Pulmonary artery endothelial cell (primary cell): ENCODE data around the gene MTM1. TPM values are rescaled to one million over a fixed set of nuclear protein-coding genes. Genes with fewer than 3 reads are reported as not detected.

ENCODE experiments used
- DNase-seq: peaks from one replicate; pipeline ENCODE4 v3.0.0-alpha.2; 2011; ENCODE audit warnings: low read depth, low spot score
- total RNA-seq: library from RNA; depleted of rRNA; stranded (reverse); fragments of >200 nt; gene quantifications from 2 replicates; pipeline ENCODE4 v1.2.3, GENCODE V29; 2014

Gene MTM1
- total RNA-seq, 1 donor from 2014 or later, result 18.9 TPM

DNA sequence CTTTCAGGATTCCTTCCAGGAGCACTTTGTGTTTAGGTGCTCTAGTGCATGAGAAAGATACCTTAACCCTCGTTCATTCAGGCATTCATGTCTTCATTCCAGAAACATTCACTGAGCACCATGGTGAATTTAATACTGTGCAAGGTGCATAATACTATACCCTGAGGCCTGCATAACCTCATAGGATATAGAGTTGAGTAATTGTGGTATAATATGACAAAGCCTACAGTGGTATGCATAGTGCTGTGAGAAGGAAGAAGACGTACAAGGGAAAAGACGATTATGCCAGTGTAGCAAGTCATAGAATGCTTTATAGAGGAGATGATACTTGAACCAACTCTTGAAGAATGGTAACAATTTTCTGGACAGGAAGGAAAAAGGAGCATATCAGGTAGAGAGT is 34.3 kb downstream of the MTM1 start:
- no peak for DNase-seq

DNA sequence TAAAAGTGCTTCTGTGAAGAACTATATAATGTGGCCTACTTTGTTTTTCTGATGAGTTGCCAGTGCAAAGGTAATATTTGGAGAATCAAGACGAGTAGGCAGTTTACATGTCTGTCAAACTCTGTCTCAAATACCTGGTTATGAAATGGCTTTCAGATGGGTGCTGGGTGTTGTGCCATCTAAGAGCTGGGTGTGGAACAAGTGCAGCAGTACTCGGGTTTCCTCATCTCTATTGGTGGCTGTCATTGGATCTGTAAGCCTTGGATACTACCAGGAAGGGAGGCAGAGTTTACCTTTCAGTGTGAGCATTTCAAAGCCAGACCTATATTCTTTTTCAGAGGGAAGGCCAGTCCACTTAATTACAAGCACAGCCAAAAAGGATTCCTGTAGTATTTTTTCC is 37.2 kb downstream of the MTM1 start:
- no peak for DNase-seq

DNA sequence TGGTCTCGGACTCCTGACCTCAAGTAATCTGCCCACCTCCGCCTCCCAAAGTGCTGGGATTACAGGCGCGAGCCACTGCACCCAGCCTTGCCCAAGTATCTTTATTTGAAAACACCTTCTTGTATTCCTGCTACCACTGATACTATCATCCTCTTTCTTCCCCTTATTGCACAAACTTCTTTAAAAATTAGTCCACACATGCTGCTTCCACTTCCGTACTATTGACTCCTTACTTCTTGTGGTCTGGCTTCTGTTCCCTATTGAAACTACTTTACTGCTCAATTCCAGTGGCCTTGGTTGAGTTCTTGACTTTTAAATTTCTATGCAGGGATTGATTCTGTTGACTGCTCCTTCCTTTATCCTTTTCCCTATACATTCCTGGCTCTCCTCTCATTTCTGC is 38.8 kb downstream of the MTM1 start:
- DNase-seq, result no peak

DNA sequence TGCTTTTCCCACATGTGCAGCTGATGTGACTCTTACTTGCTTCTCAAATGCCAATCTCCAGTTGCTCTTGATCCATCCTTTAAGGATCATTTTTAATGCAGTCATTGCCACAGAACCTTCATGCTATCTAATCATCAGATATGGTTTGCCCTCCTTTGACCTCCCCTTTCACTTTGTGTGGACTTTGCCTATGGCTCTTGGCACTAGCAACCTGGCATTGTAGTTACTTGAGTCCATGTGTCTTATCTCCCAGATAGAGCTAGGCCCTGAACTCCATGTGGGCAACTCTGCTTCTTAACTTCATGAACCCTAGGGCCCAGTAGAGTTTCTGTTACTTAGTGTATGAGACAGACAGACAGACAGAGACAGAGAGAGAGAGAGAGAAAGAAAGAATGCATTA is 41.6 kb downstream of the MTM1 start:
- DNase-seq, result no peak

DNA sequence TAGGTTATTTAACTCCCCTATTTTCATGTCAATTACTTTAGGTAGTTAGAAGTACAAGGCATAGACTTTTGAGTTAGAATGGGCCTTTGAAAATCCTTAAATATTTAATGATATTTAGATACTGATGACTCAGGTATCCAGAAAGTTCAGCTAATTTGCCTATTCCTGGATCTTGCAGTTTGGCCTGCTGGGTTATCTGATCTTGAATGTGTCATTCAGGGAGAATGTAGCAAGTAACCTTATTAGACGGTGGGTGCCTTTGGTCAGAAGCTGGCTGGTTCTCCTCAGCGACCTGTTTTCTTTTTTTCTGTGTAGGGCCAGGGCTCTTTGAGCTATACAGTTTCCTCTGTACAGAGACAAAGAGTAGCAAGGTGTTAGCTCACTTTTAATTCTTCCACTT is 42.0 kb downstream of the MTM1 start:
- no peak for DNase-seq

DNA sequence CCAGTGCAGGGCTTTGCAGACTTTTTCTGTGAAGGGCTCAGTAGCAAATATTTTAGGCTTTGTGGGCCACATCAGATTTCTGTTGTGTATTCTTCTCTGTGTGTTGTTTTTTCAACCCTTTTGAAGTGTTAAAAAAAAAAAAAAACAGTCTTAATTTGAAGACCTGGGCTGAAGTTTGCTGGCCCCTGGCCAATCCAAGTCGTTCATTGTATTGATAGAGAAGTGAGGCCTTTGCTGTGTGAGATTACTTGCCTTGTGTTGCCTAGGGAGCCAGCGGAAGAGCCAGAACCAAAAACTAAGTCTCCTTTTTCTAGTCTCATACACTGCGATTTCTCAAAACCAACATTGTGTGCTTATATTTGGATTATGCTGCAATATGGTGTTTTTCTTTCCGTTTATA is 46.9 kb downstream of the MTM1 start:
- no peak for DNase-seq

DNA sequence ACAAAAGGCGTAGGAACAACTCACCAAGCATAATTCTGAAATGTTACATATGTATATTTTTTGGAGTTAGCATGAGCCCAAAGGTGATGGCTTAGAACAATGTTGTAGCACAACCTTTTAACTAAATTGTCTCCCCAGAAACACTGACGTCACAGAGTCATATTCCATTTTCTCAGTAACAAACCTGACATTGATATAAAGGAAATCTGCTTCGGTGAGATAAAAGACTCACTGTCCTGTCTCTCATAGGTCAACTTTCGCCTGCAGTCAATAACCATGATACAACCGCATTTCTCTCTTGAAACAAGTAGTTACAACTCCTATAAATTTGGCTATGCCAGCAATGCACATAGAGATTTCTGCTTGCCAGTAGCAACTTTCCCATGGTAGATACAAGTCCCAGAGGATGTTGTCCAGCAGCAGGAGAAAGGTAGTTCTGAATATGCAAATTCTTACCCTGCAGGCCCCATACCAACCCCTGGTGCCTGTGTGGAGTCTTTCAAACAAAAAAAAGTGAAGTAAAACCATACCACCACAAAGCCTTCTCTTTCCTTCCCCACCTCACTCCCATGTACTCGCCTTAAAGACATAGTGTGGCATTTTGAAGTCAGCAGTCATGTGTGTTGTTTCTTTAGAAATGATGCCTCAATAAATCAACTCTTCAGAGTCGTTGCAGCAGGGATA is 47.9 kb downstream of the MTM1 start:
- no peak for DNase-seq

DNA sequence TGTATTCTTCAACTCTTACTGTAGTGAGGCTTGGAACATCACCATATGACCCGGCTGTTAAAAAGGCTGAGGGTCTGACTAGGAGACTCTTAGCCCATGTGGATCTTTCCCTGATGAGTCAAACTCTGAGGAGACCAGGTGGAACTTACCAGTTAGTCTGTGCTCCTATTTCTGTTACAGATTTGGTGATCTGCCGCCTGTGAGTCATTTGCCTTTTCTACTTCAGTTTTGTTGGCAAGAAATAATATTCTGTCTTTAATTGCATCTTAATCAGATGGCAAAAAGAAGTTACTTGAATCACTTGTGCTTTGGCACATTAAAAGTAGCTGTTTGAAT is 48.4 kb downstream of the MTM1 start:
- no peak for DNase-seq

DNA sequence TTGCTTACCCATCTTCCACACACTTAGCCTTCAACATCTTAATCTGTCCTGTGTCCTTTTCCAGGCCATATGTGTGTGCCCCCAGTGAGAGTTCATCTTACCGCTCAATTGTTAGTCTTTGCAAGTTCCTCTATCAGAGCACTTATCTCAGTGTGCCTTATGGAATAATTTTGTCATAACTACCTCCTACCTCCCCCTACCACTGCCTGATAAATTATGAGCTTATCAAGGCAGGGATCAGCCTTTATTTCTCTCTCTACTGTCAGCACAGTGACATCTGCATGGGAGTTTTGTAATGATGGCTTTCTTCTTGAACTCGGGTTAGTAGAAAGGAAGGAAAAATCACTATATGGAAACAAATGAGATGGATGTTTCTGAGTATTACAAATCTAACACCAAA is 53.2 kb downstream of the MTM1 start:
- no peak for DNase-seq

DNA sequence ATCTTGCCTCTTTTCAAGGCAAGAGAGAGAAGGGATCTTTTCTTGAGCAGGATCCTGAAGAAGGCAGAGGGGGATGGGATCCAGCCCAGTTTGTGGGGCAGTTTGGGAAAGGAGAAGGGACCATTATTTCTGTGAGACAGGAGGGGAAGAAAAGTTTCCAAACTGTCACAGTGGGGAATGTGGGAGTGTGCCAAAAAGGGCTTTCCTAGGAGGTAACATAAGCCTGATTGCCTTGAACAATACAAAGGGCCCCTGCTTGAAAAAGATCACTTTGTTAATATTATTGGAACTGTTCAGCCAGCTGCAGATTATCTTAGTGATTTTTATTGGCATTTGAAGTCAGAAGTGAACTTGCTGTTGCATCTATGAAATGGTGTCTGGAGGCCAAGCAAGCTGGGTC is 55.2 kb downstream of the MTM1 start:
- no peak for DNase-seq

DNA sequence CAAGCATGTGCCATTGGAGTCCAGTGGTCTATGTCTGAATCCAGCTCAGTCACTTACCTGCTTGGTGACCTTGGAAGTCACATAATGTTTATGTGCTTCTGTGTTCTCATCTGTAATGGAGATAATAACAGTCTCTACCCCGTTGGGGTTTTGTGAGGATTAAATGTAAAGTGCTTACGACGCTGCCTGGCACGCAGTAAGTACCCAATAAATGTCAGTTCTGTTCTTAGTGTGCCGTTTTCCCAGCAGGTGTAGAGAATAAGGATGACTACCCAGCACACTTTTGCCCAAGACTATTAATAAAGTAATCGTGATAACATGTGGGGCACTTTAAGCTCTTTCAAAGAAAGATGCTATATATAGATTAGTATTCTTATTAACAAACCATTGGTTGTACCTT is 56.7 kb downstream of the MTM1 start:
- DNase-seq, result no peak

DNA sequence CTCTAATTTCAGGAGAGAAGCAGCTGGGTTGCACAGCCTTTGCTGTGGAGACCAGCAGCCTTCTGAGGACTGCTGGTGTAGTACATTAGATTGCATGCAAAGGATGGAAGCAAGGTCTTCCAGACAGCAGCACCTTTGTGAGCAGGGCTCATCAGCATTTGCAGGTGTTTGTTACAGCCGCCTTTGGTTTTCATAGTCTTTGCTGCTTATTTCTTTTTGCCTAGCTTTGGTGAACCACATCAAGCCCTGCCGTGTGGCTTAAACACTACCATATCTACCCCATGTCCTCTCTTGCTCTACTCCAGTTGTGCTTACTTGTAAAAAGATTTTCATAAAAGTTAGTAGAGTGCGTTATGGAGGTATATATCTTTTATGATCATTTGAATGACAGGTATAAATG is 57.5 kb downstream of the MTM1 start:
- no peak for DNase-seq

DNA sequence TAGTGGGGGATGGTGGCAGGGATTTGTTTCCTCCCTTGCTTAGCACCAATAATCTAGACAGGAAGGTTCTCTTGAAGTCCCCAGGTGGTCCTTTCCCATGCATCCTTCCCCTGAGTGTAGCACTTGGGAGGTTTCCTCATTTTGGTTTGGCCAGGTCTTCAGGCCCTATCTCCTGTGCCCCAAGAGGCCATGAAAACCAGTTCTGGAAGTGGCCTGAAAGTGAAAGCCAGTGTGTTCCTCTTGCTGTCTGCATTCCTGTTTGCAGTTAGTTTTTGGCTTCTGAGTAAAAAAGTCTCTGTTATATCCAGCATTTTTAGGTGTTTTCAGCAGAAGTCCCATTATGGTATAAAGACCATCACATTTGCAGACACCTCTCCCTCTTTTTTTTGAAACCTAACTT is 59.5 kb downstream of the MTM1 start:
- no peak for DNase-seq

DNA sequence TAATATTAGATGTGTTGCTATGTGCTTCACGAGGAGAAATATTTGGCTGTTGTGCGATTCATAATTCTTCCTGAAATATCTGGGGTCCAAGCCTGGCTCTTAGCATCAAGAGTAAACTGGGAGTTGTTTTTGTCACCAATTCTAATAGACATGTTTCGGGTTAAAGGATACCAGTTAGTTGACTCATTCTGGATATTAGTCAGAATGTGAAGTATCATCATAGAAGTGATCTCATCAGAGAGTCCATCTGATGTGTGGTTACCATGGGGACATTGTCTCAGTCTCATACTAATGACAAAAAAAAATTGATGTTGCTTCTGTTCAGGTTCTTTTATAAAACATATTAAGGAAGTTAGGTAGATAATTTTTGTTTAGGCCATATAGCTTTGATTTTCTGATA is 67.5 kb downstream of the MTM1 start:
- no peak for DNase-seq

DNA sequence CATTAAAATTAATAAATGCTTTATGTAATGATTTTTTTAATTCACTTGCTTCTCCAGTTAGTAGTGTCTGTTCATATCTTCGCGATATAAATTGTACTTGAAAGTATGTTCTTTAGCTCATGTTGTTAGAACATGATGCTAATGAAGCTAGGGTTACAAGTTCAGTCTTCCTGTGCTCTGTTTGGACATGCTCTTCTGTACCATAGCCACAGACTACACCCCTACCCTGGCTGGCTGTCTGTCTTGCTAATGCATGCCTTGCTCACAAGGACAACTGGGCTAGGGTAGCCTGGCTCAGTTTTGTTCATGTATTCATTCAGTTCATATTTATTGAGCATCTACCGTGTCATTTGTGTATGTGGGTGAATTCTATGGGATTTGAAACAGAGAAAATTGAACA is 74.0 kb downstream of the MTM1 start:
- no peak for DNase-seq

DNA sequence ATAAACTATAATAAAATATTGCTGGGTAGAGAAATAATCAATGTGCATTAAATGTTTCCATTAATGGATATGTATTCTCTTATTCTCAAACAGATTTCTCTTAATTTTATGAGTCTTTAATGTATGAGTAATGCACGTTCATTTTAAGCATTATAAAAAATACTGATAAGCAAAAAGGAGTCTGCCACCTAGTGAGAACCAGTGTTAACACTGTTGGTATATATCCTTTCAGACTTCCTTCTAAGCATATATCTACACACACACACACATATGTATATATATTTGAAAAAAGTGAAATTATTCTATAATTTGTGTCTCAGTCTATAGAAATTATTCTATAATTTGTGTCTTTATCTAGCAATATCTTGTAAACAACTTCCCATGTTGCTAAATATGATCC is 74.8 kb downstream of the MTM1 start:
- DNase-seq, result no peak

DNA sequence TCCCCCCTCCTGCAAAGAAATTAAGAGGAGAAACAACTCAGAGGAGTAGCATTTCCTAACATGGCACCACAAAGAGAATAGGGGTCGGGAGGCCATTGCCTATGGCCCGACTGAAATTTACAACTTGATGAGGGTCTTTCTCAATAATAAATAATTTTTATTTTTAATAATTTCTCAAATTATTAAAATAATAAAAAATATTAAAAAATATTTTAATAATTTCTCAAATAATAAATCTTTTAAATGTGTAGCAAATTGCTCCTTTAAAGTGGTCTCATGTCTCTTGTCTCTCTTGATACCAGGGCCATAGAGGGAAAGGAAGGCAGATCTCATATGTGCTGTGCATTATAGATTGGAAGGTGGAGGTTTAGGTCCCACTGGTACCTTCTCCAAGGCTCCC is 75.5 kb downstream of the MTM1 start:
- no peak for DNase-seq

DNA sequence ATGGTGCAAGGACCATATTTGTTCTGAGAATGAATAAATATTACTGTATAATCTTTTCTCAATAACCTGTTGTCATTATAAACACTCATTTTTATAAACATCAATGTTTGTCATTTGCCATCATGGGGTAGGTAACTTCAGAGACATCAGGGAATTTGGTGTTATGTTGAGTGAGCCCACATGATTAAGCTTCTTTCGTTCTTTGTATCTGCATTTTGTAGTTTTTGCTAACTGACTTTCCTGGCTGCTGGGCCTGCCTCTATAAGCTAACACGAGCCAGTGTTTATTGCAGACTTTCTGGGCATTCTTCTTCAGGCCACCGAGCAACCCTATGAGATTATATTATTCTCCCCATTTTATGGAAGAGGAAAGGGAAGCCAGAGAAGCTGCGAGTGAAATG is 76.0 kb downstream of the MTM1 start:
- no peak for DNase-seq

DNA sequence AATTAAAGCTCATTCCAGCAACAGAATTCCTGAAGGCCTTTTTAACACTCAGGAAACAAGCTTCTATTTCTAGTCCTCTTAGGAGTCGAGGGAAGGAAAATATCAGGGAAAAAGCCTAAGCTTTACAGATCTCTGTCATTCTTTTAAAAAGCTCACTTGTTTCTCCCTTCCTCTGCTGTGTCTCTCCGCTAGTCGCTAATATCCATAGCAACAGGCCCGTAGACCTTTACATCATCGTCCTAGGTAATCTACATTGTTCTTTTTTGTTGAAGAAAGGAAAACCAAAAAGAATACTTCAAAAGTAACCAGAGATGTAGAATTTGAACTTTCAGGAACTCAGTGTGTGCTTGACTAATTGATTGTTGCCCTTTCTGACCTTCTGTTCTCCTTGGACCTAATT is 78.9 kb downstream of the MTM1 start:
- DNase-seq, result no peak

DNA sequence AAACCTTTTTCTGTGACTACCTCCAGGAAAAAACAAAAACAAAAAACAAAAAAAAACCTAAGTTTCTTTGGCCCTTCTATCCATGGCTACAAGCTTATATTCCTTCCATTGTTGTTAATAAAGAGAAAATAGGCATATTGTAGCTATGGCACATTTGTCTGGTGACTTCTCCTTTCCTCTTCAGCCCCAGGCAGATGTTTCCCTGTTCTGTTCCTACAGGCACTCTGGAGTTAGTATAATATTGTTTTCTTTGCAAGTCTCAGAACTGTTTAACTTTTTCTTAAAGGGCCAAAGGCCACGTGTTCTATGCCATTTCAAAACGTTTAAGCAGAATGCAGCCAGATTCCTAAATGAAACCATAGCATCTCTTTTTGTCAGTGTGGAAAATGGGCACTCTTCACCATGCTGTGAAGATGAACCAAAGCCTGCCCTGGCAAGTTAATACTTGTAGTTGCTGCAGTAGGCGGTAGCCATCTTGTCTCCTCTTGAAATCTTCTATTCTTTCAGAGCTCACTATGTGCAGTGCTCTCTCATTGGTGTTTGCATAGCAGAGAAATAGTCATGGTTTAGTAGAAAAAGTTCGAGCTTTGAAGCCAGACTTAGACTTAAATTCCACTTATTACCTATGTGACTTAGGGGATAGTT is 80.0 kb downstream of the MTM1 start:
- DNase-seq, result no peak

DNA sequence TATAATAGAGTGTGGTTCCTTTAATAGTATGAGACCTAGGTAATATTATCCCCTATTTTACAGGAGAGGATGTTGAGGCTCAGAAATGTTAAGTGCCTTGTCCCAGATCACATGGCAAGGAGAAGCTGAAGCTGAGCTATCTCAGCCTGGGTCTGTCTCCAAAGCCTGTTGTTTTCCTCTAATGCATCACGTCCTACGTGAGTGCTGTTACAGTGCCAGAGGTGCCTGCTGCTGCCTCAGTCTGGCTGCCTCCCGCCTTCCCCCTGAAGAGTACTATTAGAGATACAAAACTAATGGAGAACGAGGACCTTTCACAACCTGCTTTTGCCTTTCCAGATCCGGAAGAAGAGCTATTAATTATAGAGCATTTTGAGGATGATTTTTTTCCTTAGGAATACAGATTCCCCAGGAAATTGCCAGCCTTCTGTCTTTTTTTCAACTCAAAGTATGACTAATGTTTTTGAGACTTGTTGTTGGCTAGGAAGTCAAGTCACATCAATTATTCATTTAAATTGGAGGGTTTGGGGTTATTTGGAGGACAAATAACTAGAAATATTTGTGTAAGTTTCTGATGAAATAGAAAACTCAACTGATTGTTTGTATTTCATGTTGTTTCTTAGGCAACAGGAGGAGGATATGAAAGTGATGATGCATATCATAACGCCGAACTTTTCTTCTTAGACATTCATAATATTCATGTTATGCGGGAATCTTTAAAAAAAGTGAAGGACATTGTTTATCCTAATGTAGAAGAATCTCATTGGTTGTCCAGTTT is 80.9 kb downstream of the MTM1 start:
- peak; percentile 44 for DNase-seq

DNA sequence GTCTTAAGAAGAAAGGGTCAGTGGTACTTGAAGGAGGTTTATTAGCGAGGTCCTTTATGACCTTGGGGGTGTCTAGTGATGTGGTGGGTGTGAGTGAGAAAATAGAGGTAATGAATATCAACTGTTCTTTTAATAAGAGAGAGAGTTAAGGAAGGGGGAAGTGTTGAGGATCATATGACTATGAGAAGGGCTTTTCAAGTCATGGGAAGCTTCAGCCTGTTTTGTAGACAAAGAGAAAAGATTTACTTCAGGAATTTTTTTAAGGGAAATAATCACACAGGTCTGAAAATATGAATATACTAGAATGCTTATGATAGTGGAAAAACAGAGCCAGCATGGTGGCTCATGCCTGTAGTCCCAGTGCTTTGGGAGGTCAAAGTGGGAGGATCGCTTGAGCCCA is 83.5 kb downstream of the MTM1 start:
- no peak for DNase-seq

DNA sequence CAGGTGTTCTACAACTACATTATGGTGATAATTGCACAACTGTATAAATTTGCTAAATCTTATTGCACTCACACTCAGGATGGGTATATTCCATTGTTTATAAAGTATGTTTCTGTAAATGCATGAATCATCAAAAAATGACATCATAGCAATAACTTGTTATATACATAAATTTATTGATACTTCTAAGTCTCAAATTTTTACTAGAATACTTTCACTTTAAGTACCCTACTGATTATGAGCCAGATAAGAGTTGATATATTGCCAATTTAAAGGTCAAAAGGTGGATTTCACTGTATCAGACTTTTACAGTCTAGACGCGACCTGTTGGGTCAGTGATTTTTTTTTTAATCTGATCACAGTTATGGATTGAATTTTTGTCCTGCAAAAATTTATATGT is 87.4 kb downstream of the MTM1 start:
- no peak for DNase-seq
